GM23338 (cell line): ENCODE results near the gene SND1. TPM values are rescaled to one million over a fixed set of nuclear protein-coding genes. Genes with fewer than 3 reads are reported as not detected.

Source experiments
- CREB1 ChIP-seq: fragments of 250-450 bp; sonication (Bioruptor Pico); IDR thresholded peaks from 2 replicates; pipeline ENCODE4 v1.5.0; 2020; ENCODE audit warnings: low read depth, mild to moderate bottlenecking, moderate library complexity
- ETS1 ChIP-seq: IDR thresholded peaks from 2 replicates; pipeline ENCODE4 v1.6.1; 2016; ENCODE audit warnings: antibody characterized with exemption
- EZH2 ChIP-seq: fragments of 200-600 bp; sonication (generic); IDR thresholded peaks from one replicate; pipeline ENCODE4 v1.8.0; 2017; ENCODE audit warnings: antibody characterized with exemption, mild to moderate bottlenecking, low read depth; ENCODE audit not compliant: unreplicated experiment
- POLR2AphosphoS5 ChIP-seq: IDR thresholded peaks from 2 replicates; pipeline ENCODE4 v1.6.1; 2016; ENCODE audit warnings: antibody characterized with exemption, low read depth
- REST ChIP-seq: IDR thresholded peaks from one replicate; pipeline ENCODE4 v1.6.1; 2018; ENCODE audit warnings: antibody characterized with exemption; ENCODE audit not compliant: unreplicated experiment
- ZNF331 ChIP-seq: fragments of 250-450 bp; sonication (Bioruptor Pico); IDR thresholded peaks from 2 replicates; pipeline ENCODE4 v1.5.0; 2020; ENCODE audit warnings: low read depth, mild to moderate bottlenecking, moderate library complexity
- ZNF462 ChIP-seq: fragments of 250-450 bp; sonication (Bioruptor Pico); IDR thresholded peaks from 2 replicates; pipeline ENCODE4 v1.5.0; 2020; ENCODE audit warnings: mild to moderate bottlenecking, moderate library complexity
- polyA plus RNA-seq: library from polyadenylated mRNA; unstranded; fragments of >200 nt; fragmentation: Nextera tagmentation; extraction: Ambion mirVana; gene quantifications from 2 replicates; pipeline ENCODE4 v1.2.1, GENCODE V29; 2016
- total RNA-seq: library from RNA; depleted of rRNA; stranded (reverse); fragments of >200 nt; shearing (Covaris generic); gene quantifications from 2 replicates; pipeline ENCODE4 v1.2.3, GENCODE V29; 2014

SND1 gene
- total and polyA plus RNA-seq, 2 experiments from 2014 or later: 107 to 254 TPM

- TF ChIP-seq ZNF462: no peak
- TF ChIP-seq POLR2AphosphoS5: no peak
- TF ChIP-seq ZNF331: no peak
- TF ChIP-seq REST: no peak
- no peak for TF ChIP-seq ETS1
- TF ChIP-seq CREB1 (CRISPR knock-in tag): no peak
- TF ChIP-seq EZH2: no peak
Measured at GRCh38 chr7:127812540-127812939, 160.5 kb downstream of the SND1 start (continued).
